ENCODE data around the gene ACBD4. TPM values are rescaled to one million over a fixed set of nuclear protein-coding genes. Genes with fewer than 3 reads are reported as not detected.

ACBD4 gene
- total and polyA plus RNA-seq, 7 experiments from 2014 or later, result 12.3 to 59.5 (median 19.8) TPM

DNA sequence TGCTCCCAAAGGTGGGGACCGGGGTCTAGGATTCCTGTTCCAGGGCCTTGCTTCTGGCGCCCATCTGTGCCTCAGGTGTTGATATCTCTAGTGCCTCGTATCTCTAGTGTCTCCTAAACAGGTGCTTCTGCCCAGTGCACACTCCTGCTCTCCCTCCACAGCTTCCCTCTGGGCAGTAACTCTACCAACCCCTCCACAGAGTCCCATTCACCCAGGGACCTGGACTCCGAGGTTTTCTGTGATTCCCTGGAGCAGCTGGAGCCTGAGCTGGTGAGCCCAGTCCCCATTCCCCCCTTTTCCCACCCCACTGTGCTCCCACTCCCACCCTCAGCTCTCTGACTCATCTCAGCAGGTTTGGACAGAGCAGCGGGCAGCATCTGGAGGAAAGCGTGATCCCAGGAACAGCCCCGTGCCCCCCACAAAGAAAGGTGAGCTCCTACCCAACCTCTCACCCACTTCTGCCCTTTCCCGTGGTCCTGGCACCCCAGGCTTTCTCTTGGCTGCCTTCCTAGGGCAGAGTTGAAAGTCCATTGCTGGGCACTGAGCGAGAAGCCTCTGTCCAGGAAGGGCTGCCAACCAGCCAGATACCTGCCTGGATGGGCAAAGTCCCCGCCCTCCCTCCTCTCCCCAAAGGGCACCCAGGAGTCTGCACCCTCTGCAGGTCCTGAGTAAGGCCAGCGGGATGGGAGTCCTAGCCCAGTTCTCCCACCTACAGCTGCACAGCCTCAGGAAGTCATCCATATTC, 2.2 kb downstream of the ACBD4 start:
- CTCF ChIA-PET, result interaction anchor here (0.9 to 4.0 kb wide), 2 partner anchors 11 to 12 kb away, joined by 3 to 114 read pairs; partner anchors contain the start of gene HEXIM1
- H3K4me3 ChIP-seq (ENCODE audit: low read length), result no peak overlapping the region
- peaks cover 14 to 38% (median 31%) of the 10 kb centered on the region in 7 donors for H3K4me1 Mint-ChIP-seq
- H3K4me3 Mint-ChIP-seq, result peak overlapping the region in 1 of 10 donors; percentile 25
- H3K27me3 ChIP-seq (ENCODE audit: control insufficient read depth in 2 of 2, insufficient read depth in 2 of 2, low read length in 2 of 2), result no peaks in the 10 kb centered on the region
- peaks cover 0 to 4% (median 0%) of the 10 kb centered on the region in 5 donors for H3K36me3 Mint-ChIP-seq
- peak overlapping the region in 2 of 9 donors; percentile 12 to 42 for H3K27ac Mint-ChIP-seq
- intact Hi-C loops (cut with micrococcal nuclease), result no loop called here
- POLR2A ChIA-PET, result interaction anchor here (2.7 to 13.3 kb wide), 3 partner anchors 11 to 60 kb away, joined by 11 to 232 read pairs (median 12); partner anchors contain the start of genes HEXIM1 and HEXIM2
- H3K4me1 ChIP-seq (ENCODE audit: control insufficient read depth in 2 of 2, insufficient read depth in 2 of 2, low read length in 2 of 2), result peaks cover 12 to 19% of the 10 kb centered on the region in 2 donors
- no peaks in the 10 kb centered on the region for H3K9me3 ChIP-seq (ENCODE audit: control insufficient read depth in 2 of 3, low read length in 3 of 3)
- H3K27me3 Mint-ChIP-seq, result no peaks in the 10 kb centered on the region
- no peaks in the 10 kb centered on the region for H3K9me3 Mint-ChIP-seq
- peaks cover 0 to 14% (median 0%) of the 10 kb centered on the region in 3 experiments for H3K36me3 ChIP-seq (ENCODE audit: control insufficient read depth in 2 of 3, insufficient read depth in 3 of 3, low read length in 3 of 3)
- no peak overlapping the region for H3K27ac ChIP-seq (ENCODE audit: low read depth, low read length)
- no peak for DNase-seq
- no peak for ATAC-seq

DNA sequence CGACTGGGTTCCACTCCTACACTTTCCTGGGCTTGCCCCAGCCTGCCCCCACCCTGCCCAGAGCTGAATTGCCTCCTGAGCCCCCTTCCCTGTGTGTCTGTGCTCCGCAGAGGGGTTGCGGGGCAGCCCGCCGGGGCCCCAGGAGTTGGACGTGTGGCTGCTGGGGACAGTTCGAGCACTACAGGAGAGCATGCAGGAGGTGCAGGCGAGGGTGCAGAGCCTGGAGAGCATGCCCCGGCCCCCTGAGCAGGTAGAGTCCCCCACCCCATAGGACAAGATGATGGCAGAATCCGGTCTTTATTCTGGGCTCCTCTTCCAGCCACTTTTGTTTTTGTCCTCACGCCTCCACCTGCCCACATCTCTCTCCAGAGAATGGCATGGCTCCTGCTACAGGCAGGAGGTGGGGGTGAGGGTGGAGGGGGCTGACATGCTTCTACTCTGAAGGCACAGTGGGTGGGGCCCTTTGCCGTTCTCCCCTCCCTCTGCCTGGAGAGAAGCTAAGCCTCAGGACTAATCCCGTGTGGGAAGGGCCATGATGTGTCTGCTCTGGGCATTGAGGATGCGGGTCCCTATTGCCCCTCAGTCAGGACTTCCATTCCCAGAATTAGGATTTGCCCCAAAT, 3.5 kb downstream of the ACBD4 start:
- Histone ChIP-seq H3K36me3 (ENCODE audit: control insufficient read depth in 2 of 3, insufficient read depth in 3 of 3, low read length in 3 of 3) (peaks cover 0 to 10% (median 0%) of the 10 kb centered on the region in 3 experiments), H3K9me3 (ENCODE audit: control insufficient read depth in 2 of 3, low read length in 3 of 3) (no peaks in the 10 kb centered on the region), H3K4me1 (ENCODE audit: control insufficient read depth in 2 of 2, insufficient read depth in 2 of 2, low read length in 2 of 2) (peaks cover 16 to 19% of the 10 kb centered on the region in 2 donors), H3K4me3 (ENCODE audit: low read length) (no peak overlapping the region), H3K27me3 (ENCODE audit: control insufficient read depth in 2 of 2, insufficient read depth in 2 of 2, low read length in 2 of 2) (no peaks in the 10 kb centered on the region), H3K27ac (ENCODE audit: low read depth, low read length) (no peak overlapping the region)
- H3K27ac Mint-ChIP-seq, result no peak overlapping the region
- peaks cover 0 to 4% (median 0%) of the 10 kb centered on the region in 5 donors for H3K36me3 Mint-ChIP-seq
- ATAC-seq (no peak), DNase-seq (no peak)
- ChIA-PET CTCF (interaction anchor here (1.8 to 2.8 kb wide), 2 partner anchors 12 to 58 kb away, joined by 12 to 14 read pairs; no protein-coding TSS in a partner anchor), POLR2A (interaction anchor here (2.7 to 13.3 kb wide), 3 partner anchors 10 to 59 kb away, joined by 11 to 232 read pairs (median 12); partner anchors contain the start of genes HEXIM1 and HEXIM2)
- H3K4me1 Mint-ChIP-seq, result peaks cover 9 to 44% (median 33%) of the 10 kb centered on the region in 7 donors
- no peaks in the 10 kb centered on the region for H3K9me3 Mint-ChIP-seq
- H3K4me3 Mint-ChIP-seq, result no peak overlapping the region
- intact Hi-C loops (cut with micrococcal nuclease), result no loop called here
- H3K27me3 Mint-ChIP-seq, result no peaks in the 10 kb centered on the region

DNA sequence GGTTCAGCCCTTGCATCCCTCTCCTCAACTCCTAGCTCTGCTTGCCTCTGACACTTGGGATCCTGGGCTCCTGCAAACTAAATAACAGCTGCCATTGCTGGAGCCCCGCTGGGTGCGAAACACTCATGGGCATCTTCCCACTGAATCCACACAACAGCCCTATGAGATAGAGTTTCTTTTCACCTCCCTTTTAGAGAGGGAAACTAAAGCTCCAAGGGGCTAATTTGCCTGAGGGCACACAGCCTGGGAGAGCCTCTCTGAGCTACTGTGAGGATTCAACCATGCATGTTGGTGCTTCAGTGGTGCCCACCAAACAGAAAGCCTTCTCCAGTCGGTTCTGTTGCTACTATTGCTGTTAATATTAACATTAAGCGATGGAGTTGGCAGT, 4.0 kb downstream of the ACBD4 start:
- no peak overlapping the region for H3K4me3 Mint-ChIP-seq
- peaks cover 16 to 19% of the 10 kb centered on the region in 2 donors for H3K4me1 ChIP-seq (ENCODE audit: control insufficient read depth in 2 of 2, insufficient read depth in 2 of 2, low read length in 2 of 2)
- H3K27ac Mint-ChIP-seq, result peak overlapping the region in 2 of 9 donors; percentile 22 to 46
- H3K27me3 Mint-ChIP-seq, result no peaks in the 10 kb centered on the region
- DNase-seq (no peak), ATAC-seq (no peak)
- CTCF ChIA-PET, result interaction anchor here (0.8 to 2.8 kb wide), 3 partner anchors 9 to 58 kb away, joined by 3 to 14 read pairs (median 12); partner anchors contain the start of gene HEXIM1
- no peaks in the 10 kb centered on the region for H3K9me3 ChIP-seq (ENCODE audit: control insufficient read depth in 2 of 3, low read length in 3 of 3)
- peaks cover 0 to 4% (median 0%) of the 10 kb centered on the region in 5 donors for H3K36me3 Mint-ChIP-seq
- no peak overlapping the region for H3K4me3 ChIP-seq (ENCODE audit: low read length)
- peaks cover 0 to 10% (median 0%) of the 10 kb centered on the region in 3 experiments for H3K36me3 ChIP-seq (ENCODE audit: control insufficient read depth in 2 of 3, insufficient read depth in 3 of 3, low read length in 3 of 3)
- intact Hi-C loops (cut with micrococcal nuclease), result no loop called here
- no peaks in the 10 kb centered on the region for H3K27me3 ChIP-seq (ENCODE audit: control insufficient read depth in 2 of 2, insufficient read depth in 2 of 2, low read length in 2 of 2)
- H3K4me1 Mint-ChIP-seq, result peaks cover 9 to 46% (median 33%) of the 10 kb centered on the region in 7 donors
- no peak overlapping the region for H3K27ac ChIP-seq (ENCODE audit: low read depth, low read length)
- POLR2A ChIA-PET, result interaction anchor here (2.7 to 13.3 kb wide), 3 partner anchors 9 to 58 kb away, joined by 11 to 232 read pairs (median 12); partner anchors contain the start of genes HEXIM1 and HEXIM2
- no peaks in the 10 kb centered on the region for H3K9me3 Mint-ChIP-seq

DNA sequence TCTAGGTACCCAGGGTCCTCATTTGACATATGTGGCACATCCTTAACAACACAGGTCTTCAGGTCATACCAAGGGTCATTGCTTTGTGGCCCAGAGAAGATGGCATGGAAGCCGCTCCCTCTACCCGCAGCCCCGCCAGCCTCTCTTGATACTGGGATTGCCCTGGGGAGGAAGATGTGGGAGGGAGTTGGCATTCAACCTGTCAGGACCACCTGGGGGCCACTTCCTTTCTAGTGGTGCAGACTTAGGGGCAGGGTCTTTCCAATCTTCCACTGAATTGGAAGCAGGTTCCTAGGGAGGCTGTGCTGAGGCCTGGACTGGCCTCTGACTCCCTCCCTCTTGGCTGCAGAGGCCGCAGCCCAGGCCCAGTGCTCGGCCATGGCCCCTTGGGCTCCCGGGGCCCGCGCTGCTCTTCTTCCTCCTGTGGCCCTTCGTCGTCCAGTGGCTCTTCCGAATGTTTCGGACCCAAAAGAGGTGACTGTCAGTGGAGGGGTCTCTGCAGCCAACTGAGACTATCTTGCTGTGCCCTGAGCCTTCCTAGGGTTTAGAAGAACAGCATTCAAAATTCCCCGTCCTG, 7.7 kb downstream of the ACBD4 start:
- Histone ChIP-seq H3K27me3 (ENCODE audit: control insufficient read depth in 2 of 2, insufficient read depth in 2 of 2, low read length in 2 of 2) (no peaks in the 10 kb centered on the region), H3K27ac (ENCODE audit: low read depth, low read length) (peak overlapping the region; percentile 72), H3K4me1 (ENCODE audit: control insufficient read depth in 2 of 2, insufficient read depth in 2 of 2, low read length in 2 of 2) (peaks cover 14 to 21% of the 10 kb centered on the region in 2 donors), H3K9me3 (ENCODE audit: control insufficient read depth in 2 of 3, low read length in 3 of 3) (no peaks in the 10 kb centered on the region), H3K4me3 (ENCODE audit: low read length) (no peak overlapping the region), H3K36me3 (ENCODE audit: control insufficient read depth in 2 of 3, insufficient read depth in 3 of 3, low read length in 3 of 3) (peaks cover 0 to 2% (median 0%) of the 10 kb centered on the region in 3 experiments)
- peaks cover 0 to 4% (median 0%) of the 10 kb centered on the region in 5 donors for H3K36me3 Mint-ChIP-seq
- peak overlapping the region in 9 of 10 donors; percentile 61 to 99 (median 80) for H3K4me3 Mint-ChIP-seq
- ChIA-PET CTCF (interaction anchor here (1.8 to 3.5 kb wide), 2 partner anchors 8 to 54 kb away, joined by 11 to 12 read pairs; partner anchors contain the start of gene ACBD4), POLR2A (interaction anchor here (0.6 to 10.7 kb wide), 4 partner anchors 9 to 18 kb away, joined by 3 to 232 read pairs (median 15); partner anchors contain the start of genes ACBD4, HEXIM2 and PLCD3)
- peaks cover 0 to 3% (median 0%) of the 10 kb centered on the region in 5 donors for H3K27me3 Mint-ChIP-seq
- intact Hi-C loops (cut with micrococcal nuclease), result loop anchor here in 1 of 2 donors (10.0 kb wide), 1 partner anchor 442 kb away; no protein-coding TSS in a partner anchor
- DNase-seq, result no peak
- no peak for ATAC-seq
- peak overlapping the region in 8 of 9 donors; percentile 49 to 90 (median 76) for H3K27ac Mint-ChIP-seq
- H3K9me3 Mint-ChIP-seq, result peaks cover 0 to 7% (median 0%) of the 10 kb centered on the region in 11 donors
- H3K4me1 Mint-ChIP-seq, result peaks cover 8 to 59% (median 46%) of the 10 kb centered on the region in 7 donors

DNA sequence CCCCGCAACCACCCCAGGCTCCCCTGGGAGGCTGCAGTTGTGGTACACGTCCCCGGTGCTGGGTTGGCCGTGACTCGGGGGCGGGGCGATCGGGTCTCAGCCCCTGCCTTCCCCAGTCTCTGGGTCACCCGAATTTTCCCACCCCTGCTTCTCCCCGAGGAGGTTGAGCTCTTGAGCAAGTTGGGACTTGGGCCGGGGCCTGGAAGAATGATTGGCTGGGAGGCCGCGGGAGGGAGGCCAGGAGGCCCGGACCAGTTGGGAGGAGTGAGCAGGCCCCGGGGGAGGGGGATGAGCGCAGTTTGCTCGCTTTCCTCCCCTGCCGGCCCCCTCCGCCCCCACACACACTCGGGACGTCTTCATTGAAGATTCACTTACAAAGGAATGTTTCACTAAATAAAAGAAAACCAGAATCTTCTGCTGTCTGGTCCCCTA, 8.3 kb downstream of the ACBD4 start:
- intact Hi-C loops (cut with micrococcal nuclease), result loop anchor here in 1 of 2 donors (10.0 kb wide), 1 partner anchor 441 kb away; no protein-coding TSS in a partner anchor
- Mint-ChIP-seq H3K27me3 (peaks cover 0 to 7% (median 0%) of the 10 kb centered on the region in 5 donors), H3K27ac (peak overlapping the region in 8 of 9 donors; percentile 23 to 90 (median 76)), H3K36me3 (peaks cover 0 to 4% (median 0%) of the 10 kb centered on the region in 5 donors), H3K9me3 (peaks cover 0 to 12% (median 0%) of the 10 kb centered on the region in 11 donors), H3K4me3 (peak overlapping the region; percentile 25 to 99 (median 77)), H3K4me1 (peaks cover 8 to 59% (median 47%) of the 10 kb centered on the region in 7 donors)
- peaks cover 14 to 21% of the 10 kb centered on the region in 2 donors for H3K4me1 ChIP-seq (ENCODE audit: control insufficient read depth in 2 of 2, insufficient read depth in 2 of 2, low read length in 2 of 2)
- ChIA-PET POLR2A (interaction anchor here (0.8 to 10.7 kb wide), 5 partner anchors 9 to 83 kb away, joined by 3 to 232 read pairs (median 7); partner anchors contain the start of genes ACBD4, HEXIM2 and PLCD3), CTCF (interaction anchor here (0.6 to 3.5 kb wide), 5 partner anchors 8 to 88 kb away, joined by 3 to 12 read pairs (median 5); partner anchors contain the start of gene ACBD4)
- no peaks in the 10 kb centered on the region for H3K27me3 ChIP-seq (ENCODE audit: control insufficient read depth in 2 of 2, insufficient read depth in 2 of 2, low read length in 2 of 2)
- peak in 4 of 9 donors; percentile 22 to 35 (median 32) for DNase-seq
- no peak for ATAC-seq
- H3K4me3 ChIP-seq (ENCODE audit: low read length), result peak overlapping the region; percentile 29
- no peaks in the 10 kb centered on the region for H3K36me3 ChIP-seq (ENCODE audit: control insufficient read depth in 2 of 3, insufficient read depth in 3 of 3, low read length in 3 of 3)
- H3K27ac ChIP-seq (ENCODE audit: low read depth, low read length), result peak overlapping the region; percentile 72
- H3K9me3 ChIP-seq (ENCODE audit: control insufficient read depth in 2 of 3, low read length in 3 of 3), result no peaks in the 10 kb centered on the region
